Pulmonary artery endothelial cell (primary cell): Measurements from ENCODE around the gene ASTL. TPM values are rescaled to one million over a fixed set of nuclear protein-coding genes. Genes with fewer than 3 reads are reported as not detected.

Experiments
- DNase-seq: peaks from one replicate; pipeline ENCODE4 v3.0.0-alpha.2; 2011; ENCODE audit warnings: low read depth, low spot score
- total RNA-seq: library from RNA; depleted of rRNA; stranded (reverse); fragments of >200 nt; gene quantifications from 2 replicates; pipeline ENCODE4 v1.2.3, GENCODE V29; 2014

Gene ASTL
- total RNA-seq, 1 donor from 2014 or later = not detected

DNA sequence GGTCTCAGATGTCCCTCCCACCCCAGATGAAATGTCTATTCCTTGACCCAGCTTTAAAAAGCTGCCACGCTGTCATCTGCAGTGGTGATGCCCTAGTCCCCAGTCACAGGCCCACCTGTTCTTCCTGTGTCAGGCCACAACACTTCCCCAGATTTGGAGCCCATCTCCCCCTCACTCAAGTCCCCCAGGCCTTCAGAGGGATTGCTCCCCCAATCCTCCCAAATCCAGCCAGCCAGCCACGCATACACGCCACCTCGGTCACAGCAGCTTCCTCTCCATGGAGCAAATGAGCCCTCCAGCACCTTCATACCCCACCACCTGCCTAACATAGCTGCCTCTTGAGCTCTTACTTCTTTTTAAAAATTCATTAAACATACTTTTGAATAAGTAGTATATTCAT, 7.8 kb downstream of the ASTL start:
- DNase-seq = no peak

DNA sequence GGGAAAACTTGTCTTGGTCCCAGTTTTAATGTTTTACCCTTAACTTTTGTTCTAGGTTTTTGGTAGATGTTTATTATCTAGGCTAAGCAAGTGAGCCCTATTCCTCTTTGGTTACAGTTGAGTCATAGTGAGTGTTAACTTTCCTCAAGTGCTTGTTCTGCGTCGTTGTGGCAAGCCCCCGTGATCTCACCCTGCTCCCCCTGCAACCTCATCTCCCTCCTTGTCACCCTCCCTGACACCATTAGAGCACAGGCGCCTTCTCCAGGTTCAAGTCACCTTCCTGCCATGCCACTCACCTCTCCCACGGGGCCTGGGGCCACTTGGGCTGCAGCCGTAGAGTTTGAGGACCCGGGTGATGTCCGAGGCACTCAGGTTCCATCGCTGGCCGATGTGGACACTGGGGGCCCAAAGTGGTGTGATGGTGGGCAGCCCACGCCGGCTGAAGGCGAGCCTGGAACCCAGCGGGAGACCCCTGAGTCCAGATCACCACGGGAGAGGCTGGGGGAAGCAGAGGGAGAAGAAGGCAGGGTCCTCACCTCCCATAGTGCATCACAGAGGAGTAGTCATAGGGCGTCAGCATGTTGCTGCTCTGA, 8.7 kb downstream of the ASTL start:
- DNase-seq = no peak

DNA sequence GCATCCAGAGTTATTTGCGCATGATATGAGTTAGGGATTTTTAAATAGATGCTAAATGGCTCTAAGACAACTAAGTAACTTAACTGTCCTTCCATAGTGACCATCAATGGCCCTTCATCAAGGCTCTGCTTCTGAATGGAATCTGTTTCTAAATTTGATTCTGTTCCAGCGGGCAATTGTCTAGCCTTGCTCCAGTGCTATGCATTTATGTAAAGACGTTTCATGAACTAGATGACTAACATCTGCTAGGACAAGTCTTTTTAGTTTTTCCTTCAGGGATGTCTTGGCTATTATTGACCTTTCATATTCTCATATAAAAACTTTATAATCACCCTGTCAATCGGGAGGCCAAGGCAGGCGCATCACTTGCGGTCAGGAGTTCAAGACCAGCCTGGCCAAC, 9.8 kb downstream of the ASTL start:
- no peak for DNase-seq

DNA sequence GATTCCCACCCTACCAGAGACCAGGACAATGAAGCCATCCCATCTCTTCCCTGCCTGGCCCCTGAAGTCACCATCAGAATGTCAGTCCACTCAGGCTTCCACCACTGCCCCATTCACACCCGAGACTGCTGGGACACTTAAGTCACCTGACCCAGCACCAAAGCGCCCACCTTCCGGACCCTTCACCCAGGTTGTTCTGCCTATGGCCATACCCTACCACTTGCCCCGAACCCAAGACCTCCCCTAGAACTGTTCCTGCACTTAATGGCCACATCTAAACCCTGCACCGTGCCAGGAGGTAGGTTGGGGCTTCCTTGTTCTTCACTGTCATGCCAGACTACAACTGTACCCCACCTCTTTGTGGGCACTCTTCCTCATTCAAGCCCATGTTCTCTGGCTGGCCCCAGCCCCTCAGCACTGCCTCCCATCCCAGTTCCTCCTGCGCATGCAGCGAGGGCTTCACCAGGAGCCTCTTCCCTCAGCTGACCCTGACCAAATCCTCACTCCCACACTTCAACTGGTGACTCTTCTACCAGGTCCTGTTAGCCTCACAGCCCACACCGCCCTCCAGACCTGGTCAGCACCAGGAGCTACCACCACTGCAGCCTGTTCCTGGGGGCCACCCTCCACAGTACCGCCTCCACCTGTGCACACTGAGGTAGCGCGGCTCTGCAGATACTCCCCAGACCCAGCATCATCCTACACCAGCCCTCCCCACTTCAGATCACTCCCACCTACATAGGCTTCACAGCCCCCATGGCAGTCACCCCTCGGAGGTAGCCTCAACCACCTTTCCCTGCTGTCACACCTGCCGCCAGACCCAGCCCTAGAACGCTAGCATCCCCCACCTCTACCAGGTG, 13.7 kb downstream of the ASTL start:
- no peak for DNase-seq

DNA sequence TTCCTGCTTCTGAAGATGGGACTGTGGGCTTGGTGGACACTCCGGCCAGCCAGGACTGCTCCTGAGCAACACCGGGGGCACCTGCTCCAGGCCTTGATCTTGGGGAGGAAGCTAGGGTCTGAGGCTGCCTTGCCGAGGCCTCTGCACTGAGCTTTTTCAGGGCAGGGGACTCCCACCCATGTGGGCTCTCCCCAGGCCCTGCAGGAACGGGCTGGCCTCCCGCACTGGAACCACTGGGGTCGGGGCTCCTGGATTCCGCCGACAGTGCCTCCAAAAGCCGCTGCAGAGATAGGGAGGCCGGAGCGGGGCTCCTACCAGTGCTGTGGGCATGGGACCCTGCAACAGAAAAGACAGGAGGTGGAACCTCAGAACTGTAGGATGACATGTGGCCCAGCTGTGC, 14.4 kb downstream of the ASTL start:
- DNase-seq = no peak

DNA sequence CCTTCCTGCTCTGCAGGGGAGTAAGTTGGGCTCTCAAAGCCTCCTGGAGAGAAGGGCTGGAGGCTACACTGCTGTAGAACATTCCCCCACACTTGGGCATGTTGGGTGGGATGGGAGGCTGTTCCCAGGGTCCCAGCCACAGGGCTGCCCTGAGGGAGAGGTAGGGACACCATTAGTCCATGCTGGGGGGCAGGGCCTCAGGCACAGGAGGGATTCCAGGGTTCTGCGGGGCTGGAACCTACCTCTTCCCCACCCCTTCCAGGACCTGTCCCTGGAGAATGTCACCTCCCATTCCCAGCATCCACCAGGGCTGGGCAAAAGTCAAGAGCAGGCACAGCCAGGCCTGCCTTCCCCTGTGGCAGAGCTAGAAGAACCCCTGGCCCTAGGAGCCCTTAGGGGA, 15.0 kb downstream of the ASTL start:
- no peak for DNase-seq

DNA sequence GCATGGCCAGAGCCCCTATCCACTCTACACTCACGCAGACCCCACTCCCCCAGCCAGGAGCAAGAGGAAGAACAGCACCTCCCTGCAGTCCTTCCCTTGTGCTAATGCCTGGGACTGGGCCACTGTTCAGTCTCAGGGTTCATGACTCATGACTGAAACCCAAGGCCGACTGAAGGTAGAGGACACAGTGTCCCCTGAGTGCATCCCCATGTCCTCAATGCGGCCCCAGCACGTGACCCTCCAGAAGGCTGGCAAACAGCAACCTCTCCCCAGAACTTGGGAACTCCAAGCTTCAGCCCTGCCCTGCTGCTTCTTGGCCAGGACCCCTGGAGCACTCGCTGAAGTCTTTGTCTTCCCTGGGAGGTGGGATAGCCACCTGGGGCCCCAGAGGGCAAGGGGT, 15.9 kb downstream of the ASTL start:
- no peak for DNase-seq

DNA sequence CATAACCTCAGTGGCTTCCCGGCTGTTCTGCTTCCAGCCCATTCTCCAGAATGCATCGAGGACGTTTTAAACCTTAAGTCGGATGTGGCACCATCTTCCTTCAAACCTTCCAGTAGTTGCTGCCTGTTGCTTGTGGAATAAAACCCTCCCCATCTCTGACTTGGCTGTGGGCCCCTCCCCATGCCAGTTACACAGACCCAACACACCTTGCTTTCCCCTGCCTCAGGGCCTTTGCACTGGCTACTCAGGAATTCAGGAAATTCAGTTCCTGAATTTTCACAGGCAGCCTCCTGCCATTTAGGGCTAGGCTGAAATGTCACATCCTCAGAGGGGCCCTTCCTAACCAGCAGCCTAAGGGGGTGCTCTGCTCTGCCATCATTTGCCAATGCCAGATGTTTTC, 16.9 kb downstream of the ASTL start:
- DNase-seq = no peak

DNA sequence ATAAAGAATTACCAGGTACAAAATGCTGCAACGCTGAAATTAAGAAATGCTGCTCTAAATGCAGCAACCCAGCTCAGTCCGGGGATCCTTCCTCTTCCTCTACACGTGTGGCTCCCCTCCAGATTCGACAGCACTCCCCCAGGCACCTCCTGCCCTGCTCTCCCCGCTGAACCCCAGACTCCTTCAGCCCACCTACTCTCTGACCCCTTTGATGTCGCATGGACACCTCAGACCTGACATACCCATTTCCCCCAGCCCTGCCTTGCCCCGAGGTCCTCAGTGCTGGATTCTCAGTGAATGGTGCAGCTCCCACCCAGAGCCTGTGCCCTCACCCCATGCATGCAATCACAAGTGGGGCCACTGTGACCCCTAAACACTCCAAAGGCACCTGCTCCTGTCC, 17.3 kb downstream of the ASTL start:
- DNase-seq = no peak

DNA sequence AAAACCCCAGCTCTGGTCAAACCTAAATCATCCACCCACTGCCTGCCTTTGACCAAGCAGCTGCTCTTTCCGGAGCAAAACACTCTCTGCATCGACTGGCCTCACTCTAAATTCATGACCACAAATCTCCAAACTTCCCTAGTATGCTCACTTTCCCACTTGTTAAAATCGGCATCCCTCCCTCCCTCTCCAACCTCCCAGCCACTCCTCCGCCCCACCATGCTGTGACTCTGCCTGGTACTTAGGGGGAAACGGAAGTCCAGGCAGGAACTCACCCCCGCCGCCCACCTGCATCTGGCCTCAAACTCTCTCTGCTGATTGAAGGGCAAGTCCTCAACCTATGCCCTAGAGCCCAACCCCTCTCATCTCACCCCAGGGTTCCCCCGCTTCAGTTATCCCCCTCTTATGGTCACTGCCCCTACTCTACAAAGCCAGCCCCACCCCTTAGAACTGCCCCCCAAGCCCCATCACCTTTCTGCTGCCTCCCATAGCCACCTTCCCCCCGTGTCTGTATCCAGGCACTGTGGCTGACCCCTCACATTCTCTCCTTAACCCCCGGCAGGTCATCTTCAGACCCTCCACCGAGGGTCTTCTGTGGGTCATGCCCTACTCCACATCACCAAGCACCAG, 18.1 kb downstream of the ASTL start:
- DNase-seq = no peak

DNA sequence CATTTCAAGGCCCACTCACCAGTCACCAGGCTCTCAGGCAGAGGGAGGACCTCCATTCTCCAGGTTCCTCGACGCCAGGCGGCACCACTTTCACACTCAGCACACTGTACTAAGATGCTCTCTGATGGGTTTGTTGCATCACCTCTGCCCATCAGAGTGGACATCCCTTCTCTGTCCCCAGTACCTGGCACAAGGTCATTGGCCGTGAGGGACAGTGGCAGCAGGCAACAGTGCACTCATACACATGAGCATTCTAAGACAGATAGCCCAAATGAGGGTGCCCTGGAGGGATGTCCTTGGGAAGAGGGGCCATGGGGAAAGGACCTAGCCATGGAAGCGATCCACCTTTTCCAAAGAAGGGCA, 18.9 kb downstream of the ASTL start:
- DNase-seq = no peak

DNA sequence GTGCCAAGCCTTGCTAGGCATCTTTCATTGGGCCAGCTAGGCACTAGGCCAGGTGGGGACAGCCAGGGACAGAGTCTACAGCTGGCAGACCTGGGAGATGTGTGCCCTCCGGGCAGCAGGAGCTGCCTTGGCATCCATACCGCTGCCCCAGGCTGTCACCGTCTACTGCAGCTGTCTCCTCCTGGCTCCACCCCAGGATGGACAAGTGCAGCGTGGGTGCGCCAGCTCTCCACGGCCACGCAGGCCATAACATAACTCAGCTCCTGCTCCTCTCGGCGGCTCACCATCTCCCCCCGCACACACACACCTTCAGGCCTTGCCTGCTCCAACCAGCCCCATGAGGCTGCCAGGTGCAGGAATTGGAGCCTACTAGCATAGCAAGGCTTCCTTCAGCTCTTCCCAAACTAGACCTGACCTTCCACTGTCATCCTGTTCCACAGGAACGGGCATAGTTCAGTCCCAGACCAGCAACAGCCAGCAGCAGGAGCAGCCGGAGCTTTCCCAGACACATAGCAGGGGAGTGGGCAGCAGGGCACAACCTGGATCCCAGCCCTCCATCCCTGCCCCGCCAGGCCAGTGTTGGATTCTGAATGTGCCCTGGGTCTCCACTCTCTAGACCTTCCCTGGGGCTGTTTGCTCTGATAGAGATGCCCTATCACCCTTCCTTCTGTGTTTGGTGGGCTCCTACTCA, 19.5 kb downstream of the ASTL start:
- DNase-seq = no peak

DNA sequence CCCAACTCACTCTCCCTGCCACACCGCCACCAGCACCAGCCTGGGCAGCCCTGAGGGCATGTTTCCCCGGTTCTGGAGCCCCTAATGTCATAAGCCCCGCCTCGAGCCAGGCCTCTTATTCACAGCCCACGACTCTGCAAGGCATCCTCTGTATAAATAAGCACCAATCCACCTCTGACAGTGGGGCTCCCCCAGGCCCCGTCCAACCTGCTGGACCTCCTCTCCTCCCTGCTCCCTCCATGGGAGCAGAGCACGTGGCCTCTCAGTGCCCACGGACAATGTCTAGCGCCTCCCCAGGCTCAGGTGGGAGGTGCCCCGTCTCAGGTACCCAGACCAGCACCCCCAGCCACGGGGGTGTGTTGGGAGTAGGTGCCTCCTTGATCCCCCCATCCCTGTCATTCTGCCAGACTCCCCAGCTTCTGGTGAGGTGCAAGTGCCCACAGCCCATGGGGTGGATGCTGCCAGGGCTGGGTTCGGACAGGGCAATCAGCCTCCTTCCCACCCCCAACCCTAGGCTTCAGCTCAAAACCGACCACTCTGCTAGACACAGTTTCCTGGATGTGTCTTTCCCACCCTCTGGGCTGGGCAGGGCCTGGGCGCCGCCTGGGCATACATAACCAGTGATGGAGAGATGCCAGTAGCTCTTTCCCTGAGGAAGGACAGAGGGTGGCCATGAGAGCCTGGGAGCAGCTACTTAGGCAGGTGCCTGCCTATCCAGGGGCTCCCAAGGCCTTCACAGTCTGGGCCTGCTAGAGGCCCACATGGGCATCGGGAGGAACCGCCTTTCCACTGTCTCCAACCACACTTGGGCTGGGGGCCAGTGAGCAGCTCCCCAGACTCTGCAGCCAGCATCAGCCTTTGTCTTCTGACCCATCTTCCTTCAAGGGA, 20.4 kb downstream of the ASTL start:
- DNase-seq = no peak

DNA sequence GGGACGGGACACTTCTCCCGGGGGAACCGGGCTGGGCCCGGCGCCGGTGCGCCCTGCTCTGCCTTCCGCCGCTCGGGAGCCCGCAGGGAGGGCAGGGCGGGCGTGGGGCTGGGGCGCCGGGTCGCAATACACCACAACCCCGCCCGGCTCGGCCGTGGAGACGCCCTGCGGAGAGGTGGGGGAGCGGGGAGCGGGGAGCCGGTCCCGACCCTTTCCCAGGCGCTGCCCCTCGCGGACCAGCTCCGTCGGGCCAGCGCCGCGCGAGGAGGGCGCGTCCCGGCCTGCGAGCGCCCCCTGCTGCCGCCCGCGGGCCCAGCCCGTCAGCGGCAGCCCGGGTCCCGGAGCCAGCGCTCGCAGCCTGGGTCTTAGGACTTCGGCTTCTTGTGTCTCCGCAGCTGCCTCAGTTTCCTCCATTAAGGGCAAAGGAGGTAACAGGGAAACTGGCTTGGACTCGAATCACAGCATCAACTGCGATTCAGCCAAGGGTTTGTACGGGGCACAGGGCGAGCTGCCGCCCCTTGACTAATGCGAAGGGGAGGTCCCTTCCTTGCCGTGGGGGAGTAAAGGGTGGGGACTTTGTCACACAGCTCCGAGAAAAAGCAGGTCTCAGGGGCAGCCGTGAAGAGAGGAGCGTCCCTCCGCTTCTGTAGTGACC, 21.3 kb downstream of the ASTL start:
- DNase-seq = no peak

DNA sequence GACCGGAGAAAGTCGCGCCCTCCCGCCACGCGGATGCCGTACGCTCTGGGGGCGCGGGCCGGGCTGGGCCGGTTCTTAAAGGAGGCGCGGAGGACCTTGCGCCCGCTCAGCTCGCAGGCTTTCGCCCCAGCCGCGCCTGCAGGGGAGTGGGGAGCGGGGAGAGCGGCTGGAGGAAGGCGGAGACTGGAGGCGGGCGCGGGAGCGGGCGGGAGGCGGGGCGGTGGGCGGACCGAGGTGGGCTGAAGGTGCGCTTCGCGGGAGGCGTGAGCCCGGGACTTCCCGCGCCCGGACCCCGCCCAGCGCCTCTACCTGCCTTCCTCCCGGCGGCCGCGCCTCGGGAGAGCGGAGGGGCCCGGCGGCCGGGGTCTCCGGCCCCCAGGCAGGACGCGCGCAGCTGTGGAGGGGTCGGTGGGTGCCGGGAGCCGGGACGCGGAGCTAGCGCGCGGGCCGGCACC, 21.9 kb downstream of the ASTL start, which contains the start of gene ADRA2B:
ADRA2B (minus strand) TSS at position 148 of the 455 bp plus-strand sequence. CDS start 422 bp downstream, outside the sequence.
- DNase-seq = no peak

DNA sequence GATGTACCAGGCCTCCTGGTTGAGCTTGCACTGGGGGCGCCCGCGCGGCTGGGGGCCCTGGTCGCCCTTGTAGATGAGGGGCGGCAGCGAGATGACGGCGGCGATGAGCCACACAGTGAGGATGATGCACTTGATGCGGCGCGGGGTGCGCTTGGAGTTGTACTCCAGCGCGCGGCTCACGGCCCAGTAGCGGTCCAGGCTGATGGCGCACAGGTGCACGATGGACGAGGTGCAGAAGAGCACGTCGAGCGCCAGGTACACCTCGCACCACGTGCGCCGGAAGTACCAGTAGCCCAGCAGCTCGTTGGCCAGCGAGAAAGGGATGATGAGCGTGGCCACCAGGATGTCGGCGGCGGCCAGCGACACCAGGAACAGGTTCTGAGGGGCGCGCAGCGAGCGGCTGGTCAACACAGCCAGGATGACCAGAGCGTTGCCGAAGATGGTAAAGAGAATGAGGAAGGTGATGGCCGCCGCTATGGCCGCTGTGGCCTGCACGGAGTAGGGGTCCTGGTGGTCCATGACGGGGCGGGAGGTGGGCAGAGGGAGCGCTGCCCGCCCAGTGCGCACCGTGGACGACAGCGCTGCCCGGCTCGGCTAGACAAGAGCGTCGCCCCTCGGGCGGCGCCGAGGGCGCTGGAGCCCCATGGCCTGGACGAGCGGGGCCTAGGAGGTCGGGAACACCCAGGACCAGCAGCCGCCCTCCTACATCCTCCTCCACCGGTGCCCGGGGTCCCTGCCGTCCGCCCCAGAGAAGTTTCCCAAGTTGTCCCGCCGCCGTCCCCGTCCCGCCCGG, 22.5 kb downstream of the ASTL start:
- DNase-seq = no peak

DNA sequence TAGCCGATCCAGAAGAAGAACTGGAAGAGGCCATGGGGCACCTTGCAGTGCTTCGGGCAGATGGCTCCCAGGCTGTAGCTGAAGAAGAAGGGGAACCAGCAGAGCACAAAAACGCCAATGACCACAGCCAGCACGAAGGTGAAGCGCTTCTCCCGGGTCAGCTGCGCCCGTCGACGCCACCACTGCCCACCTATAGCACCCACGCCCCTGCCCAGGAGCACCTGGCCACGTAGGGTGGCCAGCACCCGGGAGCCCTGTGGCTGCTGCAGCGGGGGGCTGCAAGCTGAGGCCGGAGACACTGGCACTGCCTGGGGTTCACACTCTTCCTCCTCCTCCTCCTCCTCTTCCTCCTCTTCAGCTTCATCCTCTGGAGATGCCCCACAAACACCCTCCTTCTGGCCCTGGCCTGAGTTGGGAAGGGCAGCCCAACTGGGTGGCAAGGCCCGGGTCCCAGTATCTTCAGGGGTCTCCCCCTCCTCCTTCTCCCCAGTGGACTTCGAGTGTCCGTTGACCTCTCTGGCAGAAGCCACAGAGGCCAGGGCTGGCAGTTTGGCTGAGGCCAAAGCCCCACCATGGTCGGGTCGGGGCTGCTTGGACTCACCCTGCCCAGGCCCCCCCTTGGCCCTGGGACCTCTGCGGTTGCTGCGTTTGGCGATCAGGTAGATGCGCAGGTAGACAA, 23.3 kb downstream of the ASTL start:
- no peak for DNase-seq

DNA sequence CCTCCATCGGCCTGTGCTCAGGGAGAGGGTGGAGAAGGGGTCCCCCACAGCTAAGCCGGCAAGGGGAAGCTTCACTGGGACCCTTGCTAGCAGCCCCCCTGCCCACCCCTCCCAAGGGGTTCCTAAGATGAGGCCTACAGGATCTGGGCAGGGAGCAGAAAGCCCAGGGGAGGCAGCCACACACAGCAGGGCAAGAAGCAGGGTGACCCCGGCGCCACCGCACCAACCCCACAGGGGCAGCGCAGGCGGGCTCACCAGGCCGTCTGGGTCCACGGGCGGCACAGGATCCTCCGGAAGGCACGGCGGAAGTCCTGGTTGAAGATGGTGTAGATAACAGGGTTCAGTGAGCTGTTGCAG, 23.8 kb downstream of the ASTL start:
- no peak for DNase-seq

DNA sequence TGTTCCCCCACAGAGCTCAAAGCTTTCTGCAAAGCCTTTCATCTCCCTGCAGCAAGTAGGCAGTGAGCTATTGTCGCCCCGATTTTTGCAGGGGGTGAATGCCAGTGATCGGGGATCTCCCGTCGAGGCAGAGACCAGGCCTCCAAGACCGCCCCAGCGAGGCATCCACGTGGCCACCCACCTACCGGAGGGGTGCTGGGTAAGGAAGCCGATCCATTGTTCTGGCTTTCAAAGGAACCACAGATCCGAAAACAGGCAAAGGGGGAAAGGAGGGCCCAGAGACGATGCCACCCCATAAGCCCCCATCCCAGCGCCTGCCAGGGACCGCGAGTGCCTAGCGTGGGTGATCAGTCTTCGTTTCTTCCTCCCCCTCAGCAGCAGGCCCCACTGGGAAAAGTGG, 24.4 kb downstream of the ASTL start:
- no peak for DNase-seq
